NCI-H1092 treated with DMSO at 0.1 percent for 48 hours (cell line): ENCODE data around the gene OAS3.
A peak's percentile ranks its signal among the peaks of the same experiment; 100 is the strongest.
"Not testable (repeated sequence)": the region's sequence is repeated elsewhere in the genome, so short reads cannot be mapped to it uniquely, and the experiment has no call there.

ENCODE experiments used
- DNase-seq: peaks from one replicate; lab custom pipeline; 2025; lab: John Stamatoyannopoulos, UW

The OAS3 gene, protein sequence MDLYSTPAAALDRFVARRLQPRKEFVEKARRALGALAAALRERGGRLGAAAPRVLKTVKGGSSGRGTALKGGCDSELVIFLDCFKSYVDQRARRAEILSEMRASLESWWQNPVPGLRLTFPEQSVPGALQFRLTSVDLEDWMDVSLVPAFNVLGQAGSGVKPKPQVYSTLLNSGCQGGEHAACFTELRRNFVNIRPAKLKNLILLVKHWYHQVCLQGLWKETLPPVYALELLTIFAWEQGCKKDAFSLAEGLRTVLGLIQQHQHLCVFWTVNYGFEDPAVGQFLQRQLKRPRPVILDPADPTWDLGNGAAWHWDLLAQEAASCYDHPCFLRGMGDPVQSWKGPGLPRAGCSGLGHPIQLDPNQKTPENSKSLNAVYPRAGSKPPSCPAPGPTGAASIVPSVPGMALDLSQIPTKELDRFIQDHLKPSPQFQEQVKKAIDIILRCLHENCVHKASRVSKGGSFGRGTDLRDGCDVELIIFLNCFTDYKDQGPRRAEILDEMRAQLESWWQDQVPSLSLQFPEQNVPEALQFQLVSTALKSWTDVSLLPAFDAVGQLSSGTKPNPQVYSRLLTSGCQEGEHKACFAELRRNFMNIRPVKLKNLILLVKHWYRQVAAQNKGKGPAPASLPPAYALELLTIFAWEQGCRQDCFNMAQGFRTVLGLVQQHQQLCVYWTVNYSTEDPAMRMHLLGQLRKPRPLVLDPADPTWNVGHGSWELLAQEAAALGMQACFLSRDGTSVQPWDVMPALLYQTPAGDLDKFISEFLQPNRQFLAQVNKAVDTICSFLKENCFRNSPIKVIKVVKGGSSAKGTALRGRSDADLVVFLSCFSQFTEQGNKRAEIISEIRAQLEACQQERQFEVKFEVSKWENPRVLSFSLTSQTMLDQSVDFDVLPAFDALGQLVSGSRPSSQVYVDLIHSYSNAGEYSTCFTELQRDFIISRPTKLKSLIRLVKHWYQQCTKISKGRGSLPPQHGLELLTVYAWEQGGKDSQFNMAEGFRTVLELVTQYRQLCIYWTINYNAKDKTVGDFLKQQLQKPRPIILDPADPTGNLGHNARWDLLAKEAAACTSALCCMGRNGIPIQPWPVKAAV

DNA sequence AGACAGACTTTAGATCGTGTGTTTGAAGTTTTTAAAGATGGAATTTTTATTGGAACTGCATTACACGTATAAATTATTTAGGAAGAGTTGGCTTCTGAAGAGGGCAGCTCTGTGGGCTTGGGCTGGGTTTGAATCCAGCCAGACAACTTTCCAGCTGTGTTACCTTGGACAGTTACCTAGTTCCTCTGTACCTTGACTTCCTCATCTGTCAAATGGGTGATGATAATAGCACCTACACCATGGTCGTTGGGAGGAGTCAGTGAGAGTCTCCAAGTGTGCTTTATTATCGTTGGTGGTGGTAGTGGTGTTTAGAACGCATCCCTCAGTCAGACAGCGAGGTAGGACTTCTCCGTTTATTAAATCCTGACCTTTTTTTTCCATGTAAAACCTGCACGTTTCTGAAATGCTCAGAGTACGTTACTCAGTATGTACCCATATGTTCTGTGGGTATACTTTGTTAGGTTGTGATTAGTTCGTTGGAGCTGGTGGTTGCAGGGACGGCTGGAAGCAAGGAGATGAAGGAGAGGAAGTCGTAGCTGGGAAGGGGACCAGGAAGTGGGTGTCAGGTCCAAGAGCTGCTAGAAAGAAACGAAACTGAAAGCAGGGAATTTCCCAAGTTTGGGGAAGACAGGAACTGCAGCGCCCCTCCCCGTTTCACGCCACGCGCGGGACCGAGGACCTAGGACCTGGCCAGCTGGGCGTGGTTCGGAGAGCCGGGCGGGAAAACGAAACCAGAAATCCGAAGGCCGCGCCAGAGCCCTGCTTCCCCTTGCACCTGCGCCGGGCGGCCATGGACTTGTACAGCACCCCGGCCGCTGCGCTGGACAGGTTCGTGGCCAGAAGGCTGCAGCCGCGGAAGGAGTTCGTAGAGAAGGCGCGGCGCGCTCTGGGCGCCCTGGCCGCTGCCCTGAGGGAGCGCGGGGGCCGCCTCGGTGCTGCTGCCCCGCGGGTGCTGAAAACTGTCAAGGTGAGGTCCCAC lies at the start of gene OAS3:
Gene OAS3 (plus strand): TSS at position 734 of the 979 bp plus-strand sequence. CDS start 57 bp downstream, at position 791.
- DNase-seq: peak; percentile 75

DNA sequence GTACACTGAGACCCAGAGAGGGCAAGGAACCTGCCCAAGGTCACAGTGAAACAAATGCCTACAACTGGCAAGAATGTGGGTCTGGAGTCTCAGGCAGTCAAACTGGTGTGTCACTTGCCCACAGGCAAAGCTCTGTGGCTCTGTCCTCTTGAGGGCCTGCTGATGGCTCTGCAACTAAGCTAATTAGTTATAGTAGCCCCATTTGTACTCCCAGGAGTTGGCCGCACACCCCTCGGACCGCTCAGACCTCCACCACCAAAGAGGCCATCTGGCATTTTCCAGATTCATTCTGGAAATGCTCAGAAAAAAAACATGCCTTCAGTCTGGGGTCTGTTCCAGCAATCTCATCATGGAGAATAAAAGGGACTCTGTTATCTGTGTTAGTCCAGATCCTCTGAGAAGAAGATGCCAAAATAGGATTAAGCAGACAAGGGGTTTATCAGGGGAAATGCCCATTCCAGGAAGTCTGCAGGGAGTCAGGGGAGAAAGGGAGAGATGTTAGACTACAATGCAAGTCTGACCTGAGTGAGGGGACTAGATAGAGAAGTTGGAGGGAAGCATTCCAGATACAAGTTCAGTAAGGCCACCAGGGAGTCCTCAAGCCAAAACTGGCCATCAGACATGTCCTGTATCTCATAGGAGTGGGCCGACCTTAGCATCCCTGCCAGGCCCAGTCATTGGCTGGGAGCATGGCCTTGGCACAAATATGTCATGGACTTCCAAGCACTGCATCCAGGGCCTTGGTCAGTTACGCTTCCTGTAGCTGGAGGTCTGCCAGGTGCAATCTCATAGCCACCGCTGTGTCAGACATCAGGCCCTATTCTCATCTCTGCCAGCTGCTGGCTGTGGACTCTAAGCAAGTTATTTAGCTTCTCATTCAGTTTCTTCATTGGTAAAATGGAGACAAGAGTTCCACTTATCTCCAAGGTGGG lies 46.9 kb upstream of the OAS3 start:
- peak; percentile 70 for DNase-seq

DNA sequence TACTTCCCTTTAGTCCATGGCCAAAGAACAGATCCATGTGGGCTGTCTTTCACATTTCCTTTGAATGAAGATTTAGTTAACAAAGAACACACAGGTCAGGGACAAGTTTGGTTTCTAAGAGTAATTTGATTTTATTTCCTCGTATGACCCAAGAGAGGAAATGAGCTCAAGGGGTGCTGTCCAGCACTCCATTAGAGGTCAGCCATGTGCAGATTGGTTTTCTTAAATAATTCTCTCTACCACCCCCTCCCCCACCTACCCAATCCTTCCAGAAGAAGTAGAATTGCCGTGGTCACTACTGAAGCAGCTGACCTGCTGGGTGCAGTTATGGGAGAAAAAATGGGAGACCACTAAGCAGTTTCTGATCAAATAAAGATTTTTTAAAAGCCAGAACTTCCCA lies 45.4 kb upstream of the OAS3 start:
- no peak for DNase-seq

DNA sequence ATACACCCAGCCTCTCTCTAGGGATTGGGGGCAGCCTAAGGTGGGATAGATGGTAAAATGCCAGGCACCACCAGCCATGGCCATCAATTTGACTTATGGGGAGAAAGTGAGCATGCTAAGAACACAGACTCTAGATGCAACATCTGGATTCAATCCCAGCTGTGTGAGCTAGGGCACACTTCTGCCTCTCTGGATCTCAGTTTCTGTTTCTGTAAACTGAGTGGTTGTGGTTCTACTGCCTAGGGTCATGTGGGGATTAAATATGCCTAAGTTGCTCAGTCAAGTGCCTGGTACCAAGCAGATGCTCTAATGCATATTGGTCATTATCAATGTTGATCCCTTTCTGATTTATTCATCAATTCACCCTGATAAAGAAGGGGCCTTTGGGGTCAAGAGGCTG lies 44.1 kb upstream of the OAS3 start:
- DNase-seq: peak; percentile 45

DNA sequence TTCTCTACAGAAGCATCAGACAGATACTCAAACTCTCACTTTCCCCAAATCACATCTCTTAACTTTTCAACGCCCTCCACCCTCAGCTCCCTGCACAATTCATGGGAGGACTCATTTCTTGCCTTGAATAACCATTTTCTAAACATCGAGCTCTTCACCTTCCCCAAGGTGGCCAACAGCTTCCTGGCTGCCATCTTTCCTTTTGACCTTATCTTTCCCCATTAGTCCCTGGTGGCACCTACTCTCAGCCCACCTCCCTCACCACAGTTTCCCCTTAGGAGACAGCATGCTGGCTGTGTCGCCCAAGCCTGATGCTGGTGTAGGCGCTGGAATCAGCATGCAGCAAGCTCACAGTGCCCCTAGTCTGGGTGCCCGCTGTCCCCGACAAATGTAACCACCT lies 39.9 kb upstream of the OAS3 start:
- no peak for DNase-seq

DNA sequence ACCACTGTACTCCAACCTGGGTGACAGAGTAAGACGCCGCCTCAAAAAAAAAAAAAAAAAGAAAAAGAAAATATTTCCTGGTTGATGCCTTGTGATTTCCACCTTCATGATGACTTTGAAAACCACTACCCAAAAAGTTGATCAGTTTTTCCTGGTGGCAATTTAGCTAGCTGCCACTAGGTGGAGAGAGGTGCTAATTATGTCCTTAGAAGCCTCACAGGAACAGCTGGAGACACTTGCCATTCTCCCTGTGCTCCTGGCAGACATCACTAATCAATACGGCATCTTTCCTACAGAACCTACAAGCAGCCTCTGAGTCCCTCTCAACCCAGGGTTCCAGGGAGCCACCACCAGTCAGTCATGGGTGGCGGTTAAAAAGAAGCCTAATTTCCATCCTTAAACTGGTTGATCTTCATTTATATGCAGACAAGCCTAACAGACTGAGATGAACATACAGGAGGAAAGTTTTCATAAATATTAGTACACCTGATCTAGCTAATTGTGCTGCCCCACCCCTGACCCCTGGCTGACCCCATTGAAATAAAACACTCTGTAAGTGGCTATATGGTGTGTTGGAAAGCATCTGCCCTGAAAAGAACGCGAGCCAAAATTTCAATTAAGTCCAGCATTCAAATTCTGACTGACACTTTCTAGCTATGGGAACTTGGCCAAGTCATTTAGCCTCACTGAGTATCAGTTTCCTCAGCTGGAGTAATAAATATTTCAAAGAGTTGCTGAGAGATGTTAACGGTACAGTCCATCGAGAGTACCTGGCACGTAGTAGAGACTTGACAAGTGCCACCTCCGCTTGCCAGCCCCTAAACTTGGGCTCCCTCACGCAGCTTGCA lies 37.8 kb upstream of the OAS3 start:
- peak; percentile 99 for DNase-seq

DNA sequence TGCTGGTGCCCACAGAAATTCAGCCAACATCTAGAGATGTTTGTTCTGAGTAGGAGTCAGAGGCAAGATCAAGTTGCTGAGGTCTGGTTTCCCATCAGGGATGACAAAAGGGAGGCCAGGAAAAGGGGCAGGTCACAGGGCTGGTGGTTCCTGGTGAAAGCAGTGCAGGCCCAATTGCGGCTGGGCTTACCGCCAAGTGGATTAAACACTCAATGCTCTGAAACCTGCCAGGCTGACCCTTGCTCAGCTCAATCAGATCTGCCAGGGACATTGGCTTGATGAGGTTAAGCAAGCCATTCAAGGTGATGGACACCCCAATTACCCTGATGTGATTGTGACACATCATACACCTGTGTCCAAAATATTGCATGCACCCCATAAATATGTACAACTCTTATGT lies 37.0 kb upstream of the OAS3 start:
- peak; percentile 97 for DNase-seq

DNA sequence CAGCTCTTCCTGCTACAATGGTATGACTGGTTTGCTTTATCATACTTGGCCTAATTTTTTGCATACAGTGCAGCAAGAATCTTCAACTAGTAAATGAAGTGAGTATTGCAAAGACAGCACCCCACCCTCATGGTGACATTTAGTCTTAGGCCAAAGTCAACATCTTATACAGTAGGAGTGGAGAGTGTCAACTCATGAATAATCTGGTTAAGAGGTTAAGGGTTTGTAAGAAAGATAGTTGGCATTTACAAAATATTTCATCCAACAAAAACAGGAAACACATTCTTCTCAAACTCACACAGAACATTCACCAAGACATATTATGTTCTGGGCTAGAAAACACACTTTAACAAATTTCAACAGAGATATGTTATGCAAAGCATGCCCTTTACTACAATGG lies 33.7 kb upstream of the OAS3 start:
- no peak for DNase-seq

DNA sequence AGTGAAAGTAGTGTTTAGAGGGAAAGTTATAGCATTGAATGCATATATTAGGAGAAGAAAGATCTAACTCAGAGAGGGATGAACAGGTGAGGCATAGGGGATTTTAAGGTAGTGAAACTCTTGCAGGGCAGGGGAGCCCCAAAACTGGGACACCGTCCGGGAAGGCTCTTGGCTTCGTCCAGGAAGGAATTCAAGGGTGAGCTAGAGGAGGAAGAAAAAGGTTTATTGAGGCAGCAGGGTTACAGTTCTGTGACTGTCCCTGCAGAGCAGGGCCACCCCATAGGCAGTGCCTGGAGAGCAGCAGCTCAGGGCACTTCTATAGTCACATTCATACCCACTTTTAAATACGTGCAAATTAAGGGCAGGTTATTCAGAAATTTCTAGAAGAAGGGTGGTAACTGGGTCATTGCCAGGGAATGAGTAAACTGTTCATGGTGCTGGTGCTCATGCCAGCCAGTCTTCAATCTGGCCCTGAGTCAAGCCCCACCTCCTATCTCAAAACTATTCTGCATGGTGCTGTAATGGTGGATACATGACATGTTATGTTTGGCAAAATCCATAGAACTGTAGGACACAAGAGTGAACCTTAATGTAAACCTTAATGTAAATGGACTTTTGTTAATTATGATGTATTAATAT lies 32.7 kb upstream of the OAS3 start:
- DNase-seq: peak; percentile 23

DNA sequence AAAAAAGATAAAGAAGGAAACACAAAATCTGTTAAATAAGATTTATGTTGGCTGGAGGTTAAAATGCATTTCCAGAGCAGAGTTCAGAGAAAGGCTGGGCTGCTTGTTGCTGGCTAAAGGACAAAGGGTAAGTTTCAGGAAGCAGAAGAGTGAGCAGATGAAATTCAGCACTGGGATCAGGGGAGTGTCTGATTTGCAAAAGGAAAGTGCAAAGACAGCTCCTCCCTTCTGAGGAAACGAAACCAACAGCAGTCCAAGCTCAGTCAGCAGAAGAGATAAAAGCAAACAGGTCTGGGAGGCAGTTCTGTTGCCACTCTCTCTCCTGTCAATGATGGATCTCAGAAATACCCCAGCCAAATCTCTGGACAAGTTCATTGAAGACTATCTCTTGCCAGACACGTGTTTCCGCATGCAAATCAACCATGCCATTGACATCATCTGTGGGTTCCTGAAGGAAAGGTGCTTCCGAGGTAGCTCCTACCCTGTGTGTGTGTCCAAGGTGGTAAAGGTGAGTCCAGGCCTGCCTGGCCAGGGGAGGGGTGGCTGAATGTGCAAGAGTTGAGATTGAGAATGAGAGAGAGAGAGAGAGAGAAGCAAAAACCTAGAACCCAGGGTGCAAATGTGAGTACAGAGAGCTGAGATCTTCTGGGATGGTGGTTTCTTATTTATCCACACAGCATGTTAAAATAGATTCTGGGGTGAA lies 31.4 kb upstream of the OAS3 start, which contains the start of gene OAS1:
Gene OAS1 (plus strand): TSS at position 251 of the 703 bp plus-strand sequence. CDS start 78 bp downstream, at position 329.
- DNase-seq: peak; percentile 41

DNA sequence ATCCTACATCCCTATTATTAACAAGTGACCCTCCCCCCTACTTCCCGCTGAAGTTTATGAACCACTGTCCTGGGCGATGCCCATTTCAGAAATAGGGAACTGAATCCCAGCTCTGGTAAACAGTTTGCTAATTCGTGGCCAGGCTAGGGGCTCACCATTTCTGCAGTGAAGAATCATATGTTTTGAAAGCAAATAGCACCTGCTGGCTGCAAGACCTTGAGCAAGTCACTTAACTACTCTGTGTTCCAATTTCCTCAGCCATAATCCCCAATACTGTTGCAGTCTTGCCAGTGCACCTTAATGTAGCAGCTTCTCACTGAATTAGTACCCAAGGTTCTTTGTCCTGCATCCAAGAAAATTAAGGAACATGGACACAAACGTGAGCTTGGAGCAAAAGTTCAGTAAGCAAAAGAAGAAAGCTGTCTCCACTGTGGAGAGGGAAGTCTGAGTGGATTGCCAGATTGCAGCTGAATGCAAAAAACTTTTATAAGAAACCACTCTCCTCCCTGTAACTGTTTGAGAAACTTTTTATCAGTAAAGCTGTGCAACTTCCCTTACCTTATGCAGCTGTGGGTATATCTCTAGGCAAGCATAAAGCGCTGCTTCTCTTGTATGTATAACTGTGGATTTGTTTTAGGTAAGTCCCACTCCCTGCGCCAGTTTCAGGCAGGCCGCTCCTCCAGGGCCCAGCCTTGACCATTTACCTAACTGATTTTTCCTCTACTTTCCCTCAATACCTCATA lies 30.7 kb upstream of the OAS3 start:
- DNase-seq: no peak

DNA sequence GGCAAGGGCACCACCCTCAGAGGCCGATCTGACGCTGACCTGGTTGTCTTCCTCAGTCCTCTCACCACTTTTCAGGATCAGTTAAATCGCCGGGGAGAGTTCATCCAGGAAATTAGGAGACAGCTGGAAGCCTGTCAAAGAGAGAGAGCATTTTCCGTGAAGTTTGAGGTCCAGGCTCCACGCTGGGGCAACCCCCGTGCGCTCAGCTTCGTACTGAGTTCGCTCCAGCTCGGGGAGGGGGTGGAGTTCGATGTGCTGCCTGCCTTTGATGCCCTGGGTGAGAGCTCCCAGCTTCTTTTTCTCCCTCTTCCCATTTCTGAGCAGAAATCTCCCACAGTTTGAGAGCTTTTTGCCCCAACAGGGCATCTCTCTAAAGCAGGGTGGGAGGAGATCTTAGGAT lies 29.7 kb upstream of the OAS3 start:
- DNase-seq: no peak

DNA sequence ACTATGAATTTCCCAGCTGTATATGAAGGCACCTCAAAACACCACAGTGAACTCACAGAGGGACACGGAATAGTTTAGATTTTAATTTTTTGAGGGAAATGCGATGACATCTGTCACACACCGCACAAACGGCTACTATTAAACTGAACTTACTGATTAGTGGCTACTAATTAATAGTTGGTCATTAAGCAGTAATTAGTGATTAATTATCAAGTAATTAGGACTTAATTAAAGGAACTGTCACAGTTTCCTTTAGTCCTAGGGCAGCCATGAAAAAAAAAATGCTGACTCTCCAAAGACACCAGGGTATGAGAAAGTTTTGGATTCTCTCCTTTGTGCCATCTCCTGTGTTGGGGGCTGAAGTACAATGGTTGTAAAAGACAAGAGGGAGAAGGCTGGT lies 28.6 kb upstream of the OAS3 start:
- DNase-seq: no peak

DNA sequence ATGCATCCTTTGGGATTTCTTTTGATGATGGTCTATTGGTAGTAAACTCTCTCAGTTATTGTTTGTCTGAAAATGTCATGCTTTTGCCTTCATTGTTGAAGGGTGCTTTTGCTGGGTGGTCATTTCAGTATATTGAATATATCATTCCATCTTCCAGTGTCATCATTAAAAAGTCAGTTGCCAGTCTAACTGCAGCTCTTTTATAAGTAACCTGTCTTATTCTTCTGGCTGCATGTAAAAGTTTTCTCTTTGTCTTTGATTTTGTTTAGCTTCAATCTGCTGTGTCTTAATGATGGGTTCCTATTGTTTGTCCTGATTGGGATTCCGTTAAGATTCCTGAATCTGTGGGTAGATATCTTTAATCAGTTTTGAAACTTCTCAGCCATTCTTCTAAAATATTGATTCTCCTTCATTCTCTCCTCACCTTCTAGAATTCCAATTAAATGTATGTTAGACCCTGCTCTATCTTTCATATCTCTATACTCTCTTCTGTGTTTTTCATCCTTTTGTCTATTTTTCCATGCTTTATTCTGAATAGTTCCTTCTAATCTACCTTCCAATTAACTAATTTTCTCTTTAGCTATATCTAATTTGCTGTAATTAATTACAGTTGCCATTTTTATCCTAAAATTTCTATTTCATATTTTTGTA lies 25.1 kb upstream of the OAS3 start:
- no peak for DNase-seq

DNA sequence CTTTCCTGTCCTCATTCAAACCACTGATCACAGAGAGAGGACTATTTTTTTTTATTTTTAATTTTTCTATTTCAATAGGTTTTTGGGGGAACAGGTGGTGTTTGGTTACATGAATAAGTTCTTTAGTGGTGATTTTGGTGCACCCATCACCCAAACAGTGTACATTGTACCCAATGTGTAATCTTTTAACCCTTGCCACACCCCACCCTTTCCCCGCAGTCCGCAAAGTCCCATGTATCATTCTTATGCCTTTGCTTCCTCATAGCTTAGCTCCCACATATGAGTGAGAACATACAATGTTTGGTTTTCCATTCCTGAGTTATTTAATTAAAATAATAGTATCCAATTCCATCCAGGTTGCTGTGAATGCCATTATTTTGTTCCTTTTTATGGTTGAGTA lies 24.4 kb upstream of the OAS3 start:
- DNase-seq: not testable (repeated sequence)

DNA sequence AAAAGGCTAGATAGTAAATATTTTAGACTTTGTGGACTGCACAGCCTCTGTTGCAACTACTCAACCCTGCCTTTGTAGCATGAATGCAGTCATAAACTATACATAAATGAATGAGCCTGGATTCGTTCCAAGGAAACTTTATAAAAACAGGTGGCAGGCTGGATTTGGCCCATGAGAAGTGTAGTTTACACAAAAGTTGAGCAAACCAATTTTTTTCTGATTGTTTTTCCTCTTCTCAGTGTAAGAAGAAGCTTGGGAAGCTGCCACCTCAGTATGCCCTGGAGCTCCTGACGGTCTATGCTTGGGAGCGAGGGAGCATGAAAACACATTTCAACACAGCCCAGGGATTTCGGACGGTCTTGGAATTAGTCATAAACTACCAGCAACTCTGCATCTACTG lies 22.0 kb upstream of the OAS3 start:
- no peak for DNase-seq

DNA sequence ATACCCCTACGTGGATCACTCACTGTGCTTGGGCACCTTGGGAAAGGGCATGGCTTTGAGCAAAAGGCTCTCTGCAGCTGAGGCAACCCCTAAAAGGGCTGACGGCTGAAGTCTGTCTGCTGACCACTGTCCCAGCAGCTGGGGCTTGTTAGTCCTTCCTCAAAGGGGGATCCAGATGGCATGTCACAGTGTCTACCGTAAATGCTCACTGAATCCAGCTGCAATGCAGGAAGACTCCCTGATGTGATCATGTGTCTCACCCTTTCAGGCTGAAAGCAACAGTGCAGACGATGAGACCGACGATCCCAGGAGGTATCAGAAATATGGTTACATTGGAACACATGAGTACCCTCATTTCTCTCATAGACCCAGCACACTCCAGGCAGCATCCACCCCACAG lies 19.2 kb upstream of the OAS3 start:
- no peak for DNase-seq
